Esophagus squamous epithelium (tissue), 4 donors: ENCODE measurements around the gene CA10.

ENCODE experiments used
- CTCF ChIP-seq, 6 experiments: fragments of 450-650 bp in 4 of 6; fragments of 200-600 bp in 2 of 6; sonication (generic) in 2 of 6; IDR thresholded peaks; one replicate each; pipeline ENCODE4 v1.5.1; 2016 to 2019; ENCODE audit warnings: antibody characterized with exemption in 6 of 6, mild to moderate bottlenecking in 4 of 6, moderate library complexity in 4 of 6
- POLR2A ChIP-seq, 4 donors: fragments of 450-650 bp; IDR thresholded peaks; one replicate each; pipeline ENCODE4 v1.6.1; 2017; ENCODE audit warnings: antibody characterized with exemption in 4 of 4, mild to moderate bottlenecking in 4 of 4, moderate library complexity in 3 of 4

GRCh38 chr17:51805765-51806164 is 352.7 kb downstream of the CA10 start:
- TF ChIP-seq CTCF (IDR thresholded peaks at IDR 0.05) = no peak
- TF ChIP-seq POLR2A (IDR thresholded peaks at IDR 0.05) = no peak
